HepG2 (cell line): ENCODE data around the gene DMPK. TPM values are rescaled to one million over a fixed set of nuclear protein-coding genes. Genes with fewer than 3 reads are reported as not detected.
A peak's percentile ranks its signal among the peaks of the same experiment; 100 is the strongest.

Experiments used
- HMGXB3 ChIP-seq: sonication (generic); formaldehyde crosslinking; IDR thresholded peaks from 2 replicates; pipeline ENCODE4 v1.4.0; 2020; ENCODE audit warnings: missing genetic modification reagents, borderline replicate concordance
- NAIF1 ChIP-seq: sonication (generic); formaldehyde crosslinking; IDR thresholded peaks from 2 replicates; pipeline ENCODE4 v1.5.0; 2020; ENCODE audit warnings: mild to moderate bottlenecking, missing genetic modification reagents, borderline replicate concordance
- NFYB ChIP-seq: sonication (generic); formaldehyde crosslinking; IDR thresholded peaks from 2 replicates; pipeline ENCODE4 v1.4.0; 2020; ENCODE audit warnings: missing genetic modification reagents
- PATZ1 ChIP-seq: sonication (generic); formaldehyde crosslinking; IDR thresholded peaks from 2 replicates; pipeline ENCODE4 v1.4.0; 2020; ENCODE audit warnings: missing genetic modification reagents
- SNAPC5 ChIP-seq: sonication (generic); formaldehyde crosslinking; IDR thresholded peaks from 2 replicates; pipeline ENCODE4 v1.8.1; 2023; ENCODE audit warnings: mild to moderate bottlenecking, missing genetic modification reagents, borderline replicate concordance
- SP2 ChIP-seq: sonication (generic); formaldehyde crosslinking; IDR thresholded peaks from 2 replicates; pipeline ENCODE4 v1.5.1; 2020; ENCODE audit warnings: mild to moderate bottlenecking, missing genetic modification reagents
- USF2 ChIP-seq, 2 experiments: sonication (generic) in 1 of 2; formaldehyde crosslinking in 1 of 2; IDR thresholded peaks; 2 replicates each; pipeline versions ENCODE4 v1.5.1 to v1.6.1; 2011 to 2020; ENCODE audit warnings: borderline replicate concordance in 1 of 2, low read depth in 1 of 2, low read length in 1 of 2, mild to moderate bottlenecking in 1 of 2, missing genetic modification reagents in 1 of 2, moderate library complexity in 1 of 2
- ZNF136 ChIP-seq: sonication (generic); formaldehyde crosslinking; IDR thresholded peaks from 2 replicates; pipeline ENCODE4 v1.8.1; 2022; ENCODE audit warnings: low read depth, mild to moderate bottlenecking, moderate library complexity, missing genetic modification reagents
- ZNF225 ChIP-seq: sonication (generic); formaldehyde crosslinking; IDR thresholded peaks from 2 replicates; pipeline ENCODE4 v1.4.0; 2020; ENCODE audit warnings: mild to moderate bottlenecking, missing genetic modification reagents
- ZNF446 ChIP-seq: sonication (generic); formaldehyde crosslinking; IDR thresholded peaks from 2 replicates; pipeline ENCODE4 v1.5.0; 2020; ENCODE audit warnings: mild to moderate bottlenecking, missing genetic modification reagents
- ZNF672 ChIP-seq: sonication (generic); formaldehyde crosslinking; IDR thresholded peaks from 2 replicates; pipeline ENCODE4 v1.8.1; 2022; ENCODE audit warnings: missing genetic modification reagents
- ZXDC ChIP-seq: sonication (generic); formaldehyde crosslinking; IDR thresholded peaks from 2 replicates; pipeline ENCODE4 v1.5.0; 2020; ENCODE audit warnings: mild to moderate bottlenecking, missing genetic modification reagents
- polyA plus RNA-seq, 8 experiments: library from polyadenylated mRNA; depleted of rRNA in 3 of 8; stranded (reverse) in 7 of 8; unstranded in 1 of 8; fragments of >200 nt; fragmentation: Illumina TruSeq in 4 of 8; extraction: Trizol in 4 of 8; gene quantifications; 2 replicates each; pipeline versions ENCODE4 v1.2.1 to v1.2.3, GENCODE V29; 2011 to 2016; ENCODE audit warnings: low read depth in 4 of 8, missing spikeins in 1 of 8, mixed read lengths in 1 of 8; ENCODE audit not compliant: insufficient read depth in 1 of 8
- total RNA-seq, 5 experiments: library from RNA; depleted of rRNA; stranded (reverse); fragments of >200 nt; fragmentation: Illumina TruSeq; extraction: Trizol; gene quantifications; 2 replicates each; pipeline ENCODE4 v1.2.3, GENCODE V29; 2016; ENCODE audit warnings: low read depth in 1 of 5

Gene DMPK
- total and polyA plus RNA-seq, 2 of the 13 experiments (the other 11 are each of a cell fraction or from before 2014, with no cell fraction given) = 5.3 to 8.8 TPM

- TF ChIP-seq ZNF225 = no peak
- no peak for TF ChIP-seq SNAPC5
- no peak for TF ChIP-seq USF2 (IDR thresholded peaks at IDR 0.05; ENCODE audit: low read depth, low read length)
- no peak for TF ChIP-seq USF2 (CRISPR knock-in tag; IDR thresholded peaks at IDR 0.05; ENCODE audit: borderline replicate concordance)
- peak; percentile 62 for TF ChIP-seq NFYB (CRISPR knock-in tag)
- TF ChIP-seq ZNF672 (CRISPR knock-in tag) = no peak
- TF ChIP-seq NAIF1 (CRISPR knock-in tag) = no peak
- TF ChIP-seq PATZ1 (CRISPR knock-in tag) = no peak
- peak; percentile 98 for TF ChIP-seq HMGXB3 (CRISPR knock-in tag)
- TF ChIP-seq ZNF136 (CRISPR knock-in tag) = no peak
- no peak for TF ChIP-seq ZNF446
- no peak for TF ChIP-seq ZXDC
- no peak for TF ChIP-seq SP2 (CRISPR knock-in tag)
These were observed 42.5 kb downstream of the DMPK start (continued) for GRCh38 chr19:45739498-45740439.
